SH-SY5Y (cell line): ENCODE results near the gene FITM2.

Experiments
- GATA2 ChIP-seq: IDR thresholded peaks from 2 replicates; pipeline ENCODE4 v1.6.1; 2011; ENCODE audit warnings: mild to moderate bottlenecking, low read depth, low read length
- GATA3 ChIP-seq: IDR thresholded peaks from 2 replicates; pipeline ENCODE4 v1.6.1; 2011; ENCODE audit warnings: low read depth, mild to moderate bottlenecking, low read length, moderate library complexity

DNA sequence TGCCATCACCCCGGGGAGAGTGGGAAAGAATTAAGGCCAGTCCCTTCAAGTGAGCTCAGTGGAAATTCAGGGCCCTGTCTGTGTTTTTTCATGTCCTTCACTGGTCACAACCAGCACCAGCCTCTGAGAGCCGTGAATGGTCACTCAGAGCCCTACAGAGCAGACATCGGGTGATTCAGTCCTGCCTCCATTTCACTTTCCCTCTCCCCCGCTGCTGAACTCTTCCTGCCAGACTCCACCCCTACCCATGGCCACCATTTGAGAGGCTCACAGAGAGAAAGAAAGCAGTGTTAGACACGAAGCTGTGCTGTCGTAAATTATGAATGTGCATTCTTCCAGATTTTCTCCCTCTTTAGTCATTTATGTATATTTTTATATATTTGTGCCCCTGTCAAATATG, 31.2 kb upstream of the FITM2 start:
- TF ChIP-seq GATA3 (no peak), GATA2 (no peak)
